BJ (cell line): ENCODE data around the gene PLGLB1. TPM values are rescaled to one million over a fixed set of nuclear protein-coding genes. Genes with fewer than 3 reads are reported as not detected.
"Not testable (repeated sequence)": the region's sequence is repeated elsewhere in the genome, so short reads cannot be mapped to it uniquely, and the experiment has no call there.

Experiments used
- CTCF ChIA-PET: fragments of 350-600 bp; formaldehyde crosslinking; extraction: SDS; loops from one replicate; lab custom pipeline; 2021; ENCODE audit warnings: antibody characterized with exemption, inconsistent platforms; lab: Yijun Ruan, JAX
- POLR2A ChIA-PET: fragments of 300-600 bp; sonication (Branson Sonifier 250); formaldehyde crosslinking; extraction: SDS; loops from one replicate; lab custom pipeline; 2021; ENCODE audit warnings: antibody characterized with exemption; lab: Charles Lee
- DNase-seq: peaks from one replicate; pipeline ENCODE4 v3.0.0-alpha.2; 2011; ENCODE audit warnings: low read depth
- H3K27me3 ChIP-seq: 2 replicates; pipeline ENCODE4 v1.6.0; 2011; ENCODE audit warnings: low read length; ENCODE audit not compliant: control insufficient read depth, insufficient read depth
- H3K36me3 ChIP-seq: 2 replicates; pipeline ENCODE4 v1.5.1; 2011; ENCODE audit warnings: low read length; ENCODE audit not compliant: control insufficient read depth, insufficient read depth
- H3K4me3 ChIP-seq: 2 replicates; pipeline ENCODE4 v1.5.1; 2011; ENCODE audit warnings: low read depth, mild to moderate bottlenecking, control low read depth, low read length
- CTCF ChIP-seq: IDR thresholded peaks from 2 replicates; pipeline ENCODE4 v1.5.1; 2011; ENCODE audit warnings: low read depth, mild to moderate bottlenecking, control low read depth, inconsistent platforms, low read length, moderate library complexity; ENCODE audit not compliant: insufficient read depth
- polyA minus RNA-seq: library from RNA; depleted of rRNA, polyadenylated mRNA; stranded (reverse); fragments of >200 nt; gene quantifications from 2 replicates; pipeline ENCODE4 v1.2.3, GENCODE V29; 2011; rRNA and poly(A)+ RNA removed
- polyA plus RNA-seq: library from polyadenylated mRNA; depleted of rRNA; stranded (reverse); fragments of >200 nt; gene quantifications from 2 replicates; pipeline ENCODE4 v1.2.3, GENCODE V29; 2011; rRNA removed

PLGLB1 gene
- polyA plus RNA-seq: 0.26 and 1.2 TPM in 2 replicates
- polyA minus RNA-seq: 0.19 and 0.62 TPM in 2 replicates

GRCh38 chr2:87021744-87022143, at the start of gene PLGLB1:
Gene PLGLB1 (minus strand): TSS chr2:87021844. CDS start chr2:87021783, 61 bp downstream.
- DNase-seq, H3K27me3 ChIP-seq, CTCF ChIA-PET, H3K4me3 ChIP-seq, H3K36me3 ChIP-seq, POLR2A ChIA-PET: not testable (repeated sequence)

- H3K27me3 ChIP-seq, H3K4me3 ChIP-seq, POLR2A ChIA-PET, DNase-seq, H3K36me3 ChIP-seq, CTCF ChIA-PET: not testable (repeated sequence)
Measured at GRCh38 chr2:87064305-87064704, 42.7 kb upstream of the PLGLB1 start.

- H3K27me3 ChIP-seq, DNase-seq, POLR2A ChIA-PET, H3K36me3 ChIP-seq, CTCF ChIA-PET, H3K4me3 ChIP-seq: not testable (repeated sequence)
Measured at GRCh38 chr2:87063431-87063830, 41.8 kb upstream of the PLGLB1 start.

DNA sequence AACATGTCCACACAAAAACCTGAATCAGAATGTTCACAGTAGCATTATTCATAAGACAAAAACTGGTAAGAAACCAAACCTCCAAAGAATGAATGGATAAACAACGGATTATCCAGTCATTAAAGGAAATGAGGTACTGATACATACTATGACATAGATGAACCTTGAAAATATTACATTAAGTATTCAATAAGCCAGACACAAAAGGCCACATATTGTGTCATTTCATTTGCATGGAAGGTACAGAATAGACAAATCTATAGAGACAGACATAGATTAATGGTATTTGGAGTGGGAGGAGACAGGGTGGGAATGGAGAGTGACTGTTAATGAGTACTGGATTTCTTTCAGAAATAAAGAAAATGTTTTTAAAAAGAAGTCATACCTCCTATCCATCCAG, 39.9 kb upstream of the PLGLB1 start:
- DNase-seq, POLR2A ChIA-PET, H3K27me3 ChIP-seq: not testable (repeated sequence)

GRCh38 chr2:87057606-87058005, 36.0 kb upstream of the PLGLB1 start:
- H3K36me3 ChIP-seq, H3K4me3 ChIP-seq, CTCF ChIA-PET, DNase-seq, POLR2A ChIA-PET, H3K27me3 ChIP-seq: not testable (repeated sequence)

More for the DNA sequence above, 39.9 kb upstream of the PLGLB1 start:
- H3K36me3 ChIP-seq, CTCF ChIA-PET, H3K4me3 ChIP-seq: not testable (repeated sequence)

GRCh38 chr2:87056843-87057242, 35.2 kb upstream of the PLGLB1 start:
- DNase-seq, H3K36me3 ChIP-seq, POLR2A ChIA-PET, H3K4me3 ChIP-seq, CTCF ChIA-PET, H3K27me3 ChIP-seq: not testable (repeated sequence)

- H3K27me3 ChIP-seq, H3K36me3 ChIP-seq, CTCF ChIA-PET, DNase-seq, H3K4me3 ChIP-seq, POLR2A ChIA-PET: not testable (repeated sequence)
Measured at GRCh38 chr2:87056435-87056834, 34.8 kb upstream of the PLGLB1 start.

DNA sequence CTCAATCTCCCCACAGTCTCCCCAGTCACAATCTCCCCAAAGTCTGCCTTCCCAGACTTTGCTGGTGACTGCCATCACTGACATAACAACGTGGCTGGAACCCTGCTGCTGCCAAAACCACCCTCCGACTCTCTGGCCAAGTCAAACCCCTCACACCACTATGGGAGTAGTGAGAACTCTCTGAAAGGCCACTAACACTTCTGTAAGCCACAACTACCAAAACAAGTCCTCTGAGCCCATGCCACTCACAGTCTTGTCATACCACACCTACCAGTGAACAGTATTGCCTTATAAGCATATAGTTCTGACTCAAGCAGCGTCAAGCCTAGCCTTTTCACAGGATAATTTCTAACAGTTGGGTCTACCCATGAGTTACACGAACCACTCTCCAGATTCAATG, 32.7 kb upstream of the PLGLB1 start:
- H3K36me3 ChIP-seq, CTCF ChIA-PET: not testable (repeated sequence)

DNA sequence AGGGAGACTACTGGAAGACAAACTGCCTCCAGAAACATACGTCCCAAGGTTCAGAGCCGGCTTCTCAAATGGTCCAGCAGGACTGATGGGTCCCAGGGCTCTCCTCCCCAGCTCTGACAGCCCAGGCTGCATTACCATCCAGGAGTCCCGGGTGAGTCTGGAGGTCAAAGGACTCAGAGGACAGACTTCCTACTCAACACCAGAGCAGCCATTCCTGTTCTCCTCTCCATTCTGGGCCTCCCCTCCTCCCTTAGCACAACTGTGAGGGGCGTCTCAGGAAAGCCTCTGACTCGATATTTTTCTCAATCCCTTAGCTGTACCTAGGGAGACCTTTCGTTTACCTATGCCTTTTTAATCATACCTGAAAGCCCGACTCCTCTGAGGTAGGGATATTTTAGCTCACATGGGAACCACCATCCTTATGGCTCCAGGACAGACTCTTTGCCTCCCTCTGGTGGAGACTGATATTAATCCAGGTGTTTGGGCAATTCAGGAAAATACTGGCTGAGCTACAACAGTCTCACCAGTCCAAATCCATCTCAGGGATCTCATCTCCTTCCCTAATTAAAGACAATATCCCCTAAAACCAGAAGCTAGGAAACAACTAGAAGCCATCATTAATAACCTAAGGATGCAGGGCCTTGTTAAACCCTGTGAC, 19.8 kb upstream of the PLGLB1 start:
- CTCF ChIA-PET, POLR2A ChIA-PET, DNase-seq, H3K36me3 ChIP-seq, H3K4me3 ChIP-seq, H3K27me3 ChIP-seq: not testable (repeated sequence)
- TF ChIP-seq CTCF: 0 out of 2 replicates have a peak, but pooled peaks have one; percentile 13

More for the DNA sequence above, 32.7 kb upstream of the PLGLB1 start:
- H3K27me3 ChIP-seq, POLR2A ChIA-PET, DNase-seq, H3K4me3 ChIP-seq: not testable (repeated sequence)

DNA sequence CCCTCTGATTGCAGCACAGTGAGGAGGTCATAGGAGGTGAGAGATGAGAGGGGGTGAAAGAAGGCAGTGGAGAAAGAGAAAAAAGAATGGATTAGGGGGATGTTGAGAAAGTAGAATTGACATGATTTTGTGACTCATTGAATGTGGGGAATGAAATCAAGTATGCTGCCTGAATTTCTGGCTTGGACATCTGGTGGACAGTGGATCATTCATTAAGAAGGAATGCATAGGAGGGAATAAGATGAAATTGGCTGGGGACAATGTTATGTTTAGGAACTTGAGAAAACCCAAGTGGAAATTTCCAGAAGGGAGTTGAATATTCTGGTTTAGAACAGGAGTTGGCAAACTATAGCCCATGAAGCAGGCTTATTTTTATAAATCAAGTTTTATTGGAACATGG, 7.0 kb upstream of the PLGLB1 start:
- H3K27me3 ChIP-seq, CTCF ChIA-PET, H3K4me3 ChIP-seq, H3K36me3 ChIP-seq, POLR2A ChIA-PET, DNase-seq: not testable (repeated sequence)

DNA sequence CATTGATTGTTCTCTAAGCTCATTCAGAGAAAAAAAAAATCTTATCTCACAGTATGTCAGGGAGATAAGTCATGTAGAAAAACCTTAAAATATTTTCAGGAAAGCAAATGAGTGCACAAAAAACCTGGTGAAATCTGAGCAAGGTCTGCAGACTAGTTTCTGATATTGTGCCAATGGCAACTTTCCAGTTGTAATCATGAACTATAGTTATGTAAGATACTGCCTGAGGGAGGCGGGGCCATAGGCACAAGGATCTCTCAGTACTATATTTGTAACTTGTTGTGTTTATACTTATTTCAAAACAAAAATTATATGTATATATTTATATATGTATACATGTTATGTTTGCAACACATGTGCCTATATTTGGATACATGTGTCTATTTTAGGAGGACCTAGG, 5.2 kb upstream of the PLGLB1 start:
- POLR2A ChIA-PET, H3K36me3 ChIP-seq, CTCF ChIA-PET, H3K4me3 ChIP-seq, DNase-seq, H3K27me3 ChIP-seq: not testable (repeated sequence)

- H3K36me3 ChIP-seq, H3K4me3 ChIP-seq, H3K27me3 ChIP-seq, DNase-seq, POLR2A ChIA-PET, CTCF ChIA-PET: not testable (repeated sequence)
Measured at GRCh38 chr2:87025927-87026326, 4.3 kb upstream of the PLGLB1 start.
